HG03060 (cell line): ENCODE results near the gene TNFSF11.
A peak's percentile ranks its signal among the peaks of the same experiment; 100 is the strongest.

ENCODE experiments used
- ATAC-seq: cut with Tn5 transposase; IDR thresholded peaks from one replicate; pipeline ENCODE4 v1.9.1; 2021; ENCODE audit warnings: low read depth, moderate number of reproducible peaks; ENCODE audit not compliant: unreplicated experiment

TNFSF11 gene, protein sequence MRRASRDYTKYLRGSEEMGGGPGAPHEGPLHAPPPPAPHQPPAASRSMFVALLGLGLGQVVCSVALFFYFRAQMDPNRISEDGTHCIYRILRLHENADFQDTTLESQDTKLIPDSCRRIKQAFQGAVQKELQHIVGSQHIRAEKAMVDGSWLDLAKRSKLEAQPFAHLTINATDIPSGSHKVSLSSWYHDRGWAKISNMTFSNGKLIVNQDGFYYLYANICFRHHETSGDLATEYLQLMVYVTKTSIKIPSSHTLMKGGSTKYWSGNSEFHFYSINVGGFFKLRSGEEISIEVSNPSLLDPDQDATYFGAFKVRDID

DNA sequence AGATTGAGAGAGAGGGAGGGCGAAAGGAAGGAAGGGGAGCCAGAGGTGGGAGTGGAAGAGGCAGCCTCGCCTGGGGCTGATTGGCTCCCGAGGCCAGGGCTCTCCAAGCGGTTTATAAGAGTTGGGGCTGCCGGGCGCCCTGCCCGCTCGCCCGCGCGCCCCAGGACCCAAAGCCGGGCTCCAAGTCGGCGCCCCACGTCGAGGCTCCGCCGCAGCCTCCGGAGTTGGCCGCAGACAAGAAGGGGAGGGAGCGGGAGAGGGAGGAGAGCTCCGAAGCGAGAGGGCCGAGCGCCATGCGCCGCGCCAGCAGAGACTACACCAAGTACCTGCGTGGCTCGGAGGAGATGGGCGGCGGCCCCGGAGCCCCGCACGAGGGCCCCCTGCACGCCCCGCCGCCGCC is at the start of gene TNFSF11:
TNFSF11 (plus strand) TSS at position 142 of the 400 bp plus-strand sequence; CDS start at position 294, 152 bp downstream.
- ATAC-seq: no peak

DNA sequence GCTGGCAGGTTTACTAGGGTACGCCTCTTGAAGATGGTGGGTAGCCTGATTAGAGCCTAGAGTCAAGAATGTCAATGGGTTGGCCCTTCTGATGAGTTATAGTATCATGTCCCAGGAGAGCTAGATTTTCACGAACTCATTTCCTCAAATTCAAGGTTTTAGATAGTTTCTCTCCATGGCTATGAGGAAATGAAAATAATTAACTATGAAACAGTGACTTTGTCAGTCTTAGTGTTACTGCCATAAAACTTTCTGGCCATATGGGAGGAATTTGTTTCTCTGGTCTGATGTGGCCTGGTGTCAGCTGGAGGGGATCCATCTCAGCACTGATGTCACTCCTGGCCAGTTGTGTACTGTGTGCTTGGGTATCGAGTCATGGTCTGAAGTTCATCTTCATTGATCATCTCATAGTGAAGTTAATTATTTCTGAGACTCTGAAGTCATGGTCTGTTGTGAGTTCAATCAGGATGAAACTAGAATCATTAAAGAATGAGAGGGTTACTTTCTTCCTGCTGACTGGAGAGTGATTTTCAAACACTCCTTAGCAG is 49.4 kb upstream of the TNFSF11 start:
- no peak for ATAC-seq

DNA sequence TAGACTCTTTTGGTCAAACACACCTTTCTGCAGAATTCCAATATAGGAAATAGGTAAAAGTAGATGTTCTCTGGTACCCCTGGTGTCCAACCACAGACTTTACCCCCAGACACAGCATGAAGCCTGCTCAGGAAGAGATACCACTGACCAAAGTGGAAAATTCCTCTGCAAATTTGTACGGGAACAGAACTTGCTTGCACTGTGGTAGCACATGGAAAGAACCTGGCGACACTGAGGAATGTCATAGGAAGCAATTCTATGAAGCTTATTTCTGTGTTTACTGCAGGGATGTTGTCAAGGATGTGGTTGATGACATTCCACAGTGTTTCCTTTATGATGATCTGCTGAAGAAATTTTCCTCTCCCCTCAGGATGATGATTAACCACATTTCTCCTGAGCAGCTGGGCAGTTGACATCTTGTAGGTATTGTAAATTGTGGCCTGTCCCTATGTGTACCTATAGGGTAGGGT is 48.9 kb upstream of the TNFSF11 start:
- ATAC-seq: no peak

- no peak for ATAC-seq
These were observed 47.7 kb upstream of the TNFSF11 start for GRCh38 chr13:42526276-42526675.

- no peak for ATAC-seq
These were observed 47.1 kb upstream of the TNFSF11 start for GRCh38 chr13:42526804-42527203.

- no peak for ATAC-seq
These were observed 41.2 kb upstream of the TNFSF11 start for GRCh38 chr13:42532561-42533335.

DNA sequence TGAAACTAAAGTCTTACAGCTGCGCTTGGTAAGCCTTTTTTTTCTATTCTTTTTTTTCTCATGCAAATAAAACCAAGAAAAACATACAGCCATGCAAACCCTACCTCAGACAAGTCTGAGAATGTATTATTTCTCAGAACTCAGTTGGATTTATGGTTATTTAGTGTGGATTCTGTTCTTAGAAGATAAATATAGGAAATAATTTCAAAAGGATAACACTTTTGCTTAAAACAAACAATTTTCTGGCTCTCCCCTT is 40.7 kb upstream of the TNFSF11 start:
- no peak for ATAC-seq

DNA sequence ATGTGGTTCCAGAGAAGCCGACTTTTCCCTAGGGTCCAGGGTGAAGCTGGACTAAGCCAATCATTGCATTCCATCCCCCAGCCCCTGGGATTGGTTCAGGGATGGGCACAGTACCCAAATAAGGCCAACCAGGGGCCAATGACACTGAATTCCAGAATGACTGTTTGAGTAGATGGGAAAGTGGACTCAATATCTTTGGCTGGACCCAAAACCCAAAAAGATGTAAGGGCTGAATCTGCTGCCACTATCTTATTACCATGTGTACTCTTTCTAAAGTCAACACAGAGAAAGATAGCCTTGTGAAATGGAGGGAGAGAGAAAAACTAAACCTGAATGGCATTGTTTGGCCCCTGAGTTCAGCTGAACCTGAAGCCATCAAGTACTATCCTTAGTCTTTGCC is 39.2 kb upstream of the TNFSF11 start:
- no peak for ATAC-seq

GRCh38 chr13:42538996-42539395 is 35.0 kb upstream of the TNFSF11 start:
- no peak for ATAC-seq

DNA sequence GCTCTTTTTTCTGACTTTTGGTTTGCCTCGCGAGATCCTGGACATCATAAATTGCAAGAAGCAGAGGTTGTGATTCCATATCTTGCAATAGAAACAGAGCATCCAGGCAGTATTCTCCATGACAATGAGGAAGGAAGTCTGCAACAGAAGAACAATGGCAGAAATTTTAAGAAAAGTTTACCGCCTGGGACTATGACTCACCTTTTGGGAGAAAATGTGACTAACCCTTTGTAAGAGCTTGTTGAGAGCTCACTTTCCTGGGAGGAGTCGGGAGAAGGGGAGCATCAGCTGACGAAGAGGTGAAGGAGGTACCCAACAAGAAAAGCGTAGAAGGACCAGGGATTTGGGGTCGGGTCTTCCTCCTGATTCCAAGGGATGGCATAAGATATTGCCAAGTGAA is 34.3 kb upstream of the TNFSF11 start:
- no peak for ATAC-seq

- ATAC-seq: no peak
These were observed 30.6 kb upstream of the TNFSF11 start for GRCh38 chr13:42543215-42543797.

DNA sequence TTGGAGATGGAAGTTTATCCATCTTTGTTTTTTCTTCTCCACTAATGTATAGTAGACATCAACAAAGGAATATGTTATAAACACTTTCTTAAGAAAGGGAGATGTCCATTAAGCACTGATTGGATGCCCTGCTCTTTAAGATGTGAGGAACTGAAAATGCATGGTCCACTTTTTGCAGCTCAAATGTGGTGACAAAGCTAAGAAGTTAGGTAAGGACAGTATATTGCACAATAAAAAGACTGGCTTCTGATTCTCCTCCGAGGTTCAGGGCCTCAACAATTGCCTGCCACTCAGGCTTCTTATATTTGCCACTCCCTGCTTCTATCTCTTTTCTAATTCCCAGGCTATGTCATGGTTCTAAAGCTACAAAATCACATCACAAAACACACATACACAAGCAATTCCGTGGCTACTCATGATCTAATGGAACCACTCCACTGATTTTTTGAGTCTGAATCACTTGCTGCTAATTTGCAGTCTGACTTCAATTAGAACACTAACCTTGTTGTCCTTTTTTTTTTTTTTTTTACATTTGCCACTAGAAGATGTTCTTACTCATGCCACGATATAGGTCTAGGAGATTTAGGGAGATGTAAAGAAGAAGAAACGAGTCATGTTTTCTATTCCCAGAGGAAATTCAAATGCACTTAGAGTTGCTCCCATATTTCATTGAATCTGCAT is 29.6 kb upstream of the TNFSF11 start:
- no peak for ATAC-seq

GRCh38 chr13:42545842-42546241 is 28.1 kb upstream of the TNFSF11 start:
- no peak for ATAC-seq

GRCh38 chr13:42547612-42548011 is 26.3 kb upstream of the TNFSF11 start:
- ATAC-seq: no peak

DNA sequence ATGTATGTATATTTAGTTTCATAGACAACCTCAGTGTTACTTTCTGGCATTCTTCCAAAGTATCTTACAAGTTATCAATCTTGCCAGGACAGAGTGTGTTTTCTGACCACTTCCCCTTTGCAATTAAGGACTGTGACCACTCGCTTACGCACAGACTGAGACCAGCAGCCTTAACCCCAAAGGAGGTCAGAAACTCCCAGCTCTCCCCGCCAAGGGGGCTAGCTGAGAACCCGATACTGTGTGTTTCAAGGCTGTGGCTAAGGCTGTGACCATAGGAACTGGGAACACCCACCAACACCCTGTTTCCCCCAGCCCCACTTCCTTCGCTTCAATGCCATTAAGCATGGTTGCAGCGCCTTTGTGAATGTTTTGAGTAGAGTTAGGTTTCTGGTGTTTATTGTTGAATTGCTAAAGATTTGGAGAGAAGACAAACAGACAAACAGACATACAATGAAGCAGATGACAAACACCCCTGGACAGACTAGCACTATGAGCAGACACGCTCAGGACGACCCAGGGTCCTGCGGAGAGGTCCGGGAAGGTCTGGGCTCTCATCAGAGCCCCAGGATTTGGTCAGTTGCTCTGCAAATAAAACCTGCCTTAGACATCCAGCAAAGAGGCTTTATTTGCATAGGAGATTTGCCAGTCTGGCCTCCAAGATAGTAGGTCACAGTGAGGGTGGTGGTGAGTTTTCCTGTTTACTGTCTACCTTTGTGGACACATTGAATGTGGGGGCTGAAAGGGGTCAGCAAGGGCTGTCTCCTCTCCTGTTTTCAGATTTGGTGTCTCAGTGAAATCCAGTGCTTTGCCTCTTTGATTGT is 25.0 kb upstream of the TNFSF11 start:
- ATAC-seq: peak; percentile 93

DNA sequence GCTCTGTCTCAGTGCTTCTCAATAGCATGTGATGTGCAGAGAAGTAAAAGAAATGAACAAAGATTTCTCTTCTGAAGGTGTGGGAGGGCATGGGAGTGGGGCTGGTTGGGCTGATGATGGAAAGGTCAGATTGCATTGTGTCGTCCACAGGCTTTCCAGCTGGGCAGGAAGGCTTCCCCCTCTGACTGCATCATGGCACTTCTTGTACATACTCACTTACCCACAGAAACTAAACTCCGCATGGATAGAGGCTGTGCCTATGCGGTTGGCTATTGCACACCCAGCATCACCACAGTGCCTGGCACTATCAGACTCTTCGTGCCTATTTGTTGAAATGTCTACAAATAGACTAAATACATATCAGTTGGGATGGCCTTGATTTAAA is 24.4 kb upstream of the TNFSF11 start:
- ATAC-seq: no peak

DNA sequence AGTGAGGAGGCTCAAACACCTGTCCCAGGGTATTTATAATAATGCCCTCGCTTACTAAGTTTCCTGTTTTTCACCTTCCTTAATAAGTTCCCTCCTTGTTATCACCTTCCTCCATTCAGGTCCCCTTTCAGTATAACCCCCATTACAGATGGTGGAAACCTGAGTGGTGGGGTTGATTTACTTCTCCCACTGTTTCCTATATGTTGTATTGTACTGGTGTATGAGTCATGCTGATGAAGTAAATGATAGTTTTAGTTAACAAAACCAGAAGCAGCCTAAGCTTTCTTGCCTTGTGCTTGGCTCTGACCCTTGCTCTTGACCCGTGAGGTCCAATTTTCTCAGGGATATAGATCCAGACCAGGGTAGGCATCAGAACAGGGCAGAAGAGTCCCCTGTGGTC is 22.3 kb upstream of the TNFSF11 start:
- ATAC-seq: no peak

DNA sequence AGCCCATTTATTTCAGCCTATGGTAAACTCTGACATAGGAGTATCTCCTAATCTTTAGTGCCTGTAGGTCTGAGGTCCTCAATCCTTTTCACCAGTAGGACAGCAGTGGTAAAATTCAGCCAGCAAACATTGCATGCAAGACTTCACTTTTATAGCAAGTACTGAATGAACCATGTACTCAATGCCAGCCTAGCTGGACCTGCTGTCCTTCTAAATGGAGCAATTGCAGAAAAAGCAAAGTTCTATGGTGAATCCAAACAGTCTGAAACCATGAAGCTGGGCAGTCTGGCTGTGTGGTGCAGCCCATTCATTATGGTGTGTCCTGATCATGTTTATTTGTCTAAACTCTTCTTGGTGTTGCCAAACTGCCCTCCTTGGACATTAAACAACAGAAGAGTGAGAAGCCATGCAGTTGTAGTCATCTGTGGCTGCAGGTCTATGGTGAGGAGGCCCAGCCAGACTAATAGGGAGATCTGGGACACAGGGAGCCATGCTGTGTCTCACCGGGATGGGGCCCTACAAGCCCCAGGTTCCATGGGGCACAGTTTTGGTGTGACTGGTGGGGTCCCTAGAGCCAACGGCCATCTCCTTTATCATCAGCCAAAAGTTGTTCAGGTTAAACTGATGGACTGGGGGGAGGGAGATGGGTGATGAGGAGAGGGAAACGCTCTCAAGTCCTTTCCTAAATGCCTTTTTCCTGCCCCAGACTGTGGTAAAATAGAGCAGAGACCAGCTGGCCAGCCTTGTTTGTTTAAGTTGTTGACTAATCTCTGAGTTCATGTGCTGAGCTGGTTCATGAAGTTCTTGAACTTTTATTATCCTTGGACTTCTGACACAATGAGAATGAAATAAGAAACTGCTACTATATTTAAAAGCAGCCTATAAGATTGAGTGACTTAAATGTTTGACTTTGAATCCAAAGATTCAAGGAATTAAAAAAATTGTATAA is 20.6 kb upstream of the TNFSF11 start:
- ATAC-seq: no peak

DNA sequence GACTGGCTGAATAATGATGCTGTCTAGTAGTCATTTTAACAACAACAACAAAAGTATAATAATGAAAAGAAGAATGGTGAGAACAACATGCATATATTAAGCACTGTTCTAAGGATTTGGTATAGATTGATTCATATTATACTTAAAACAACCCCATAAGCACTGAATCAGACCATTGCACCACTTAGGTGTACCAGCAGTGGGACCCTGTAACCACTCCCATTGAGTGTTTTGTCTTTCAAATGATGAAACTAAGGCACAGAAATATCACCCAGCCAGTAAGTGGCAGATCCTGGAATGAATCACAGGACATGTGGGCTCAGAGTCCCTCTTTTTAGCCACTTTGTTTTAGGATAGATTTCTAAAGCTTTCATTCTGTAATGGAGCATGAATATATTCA is 14.9 kb upstream of the TNFSF11 start:
- ATAC-seq: no peak
